CD4-positive, alpha-beta T cell treated with Interleukin-21 for 1 hour (primary cell): ENCODE measurements around the gene HNF1A.

Source experiments
- DNase-seq: peaks from one replicate; pipeline ENCODE4 v3.0.0-alpha.2; 2020

HNF1A gene

GRCh38 chr12:120959111-120959878, 19.0 kb upstream of the HNF1A start:
- no peak for DNase-seq

- no peak for DNase-seq
Measured at GRCh38 chr12:120960657-120961056, 17.7 kb upstream of the HNF1A start.

- DNase-seq, result no peak
Measured at GRCh38 chr12:120961604-120962531, 16.5 kb upstream of the HNF1A start.

GRCh38 chr12:120962532-120963020, 15.8 kb upstream of the HNF1A start:
- no peak for DNase-seq

- no peak for DNase-seq
Measured at GRCh38 chr12:120964298-120964697, 14.0 kb upstream of the HNF1A start.

- no peak for DNase-seq
Measured at GRCh38 chr12:120965534-120966091, 12.7 kb upstream of the HNF1A start.

GRCh38 chr12:120970310-120970709, 8.0 kb upstream of the HNF1A start:
- DNase-seq, result no peak

- DNase-seq, result peak; percentile 71
Measured at GRCh38 chr12:120971299-120972180, 6.8 kb upstream of the HNF1A start.

GRCh38 chr12:120972870-120973543, 5.3 kb upstream of the HNF1A start:
- DNase-seq, result no peak

- no peak for DNase-seq
Measured at GRCh38 chr12:120977531-120978295, 630 bp upstream of the HNF1A start.

- DNase-seq, result no peak
Measured at GRCh38 chr12:120979220-120979861, 998 bp downstream of the HNF1A start.

GRCh38 chr12:120979862-120980696, 1.7 kb downstream of the HNF1A start:
- no peak for DNase-seq

GRCh38 chr12:120980800-120981368, 2.5 kb downstream of the HNF1A start:
- no peak for DNase-seq

- no peak for DNase-seq
Measured at GRCh38 chr12:120981407-120981941, 3.1 kb downstream of the HNF1A start.

GRCh38 chr12:120982659-120983058, 4.3 kb downstream of the HNF1A start:
- no peak for DNase-seq

- no peak for DNase-seq
Measured at GRCh38 chr12:120983759-120984158, 5.4 kb downstream of the HNF1A start.

GRCh38 chr12:120984351-120984898, 6.1 kb downstream of the HNF1A start:
- DNase-seq, result no peak

- DNase-seq, result no peak
Measured at GRCh38 chr12:120988234-120988633, 9.9 kb downstream of the HNF1A start.

GRCh38 chr12:120988658-120989057, 10.3 kb downstream of the HNF1A start:
- DNase-seq, result no peak
